HepG2 (cell line): Measurements from ENCODE around the gene SEBOX. TPM values are rescaled to one million over a fixed set of nuclear protein-coding genes. Genes with fewer than 3 reads are reported as not detected.

ENCODE experiments used
- CBX2 ChIP-seq, 2 experiments: fragments of 200-600 bp in 1 of 2; sonication (generic); formaldehyde crosslinking in 1 of 2; IDR thresholded peaks; 2 replicates each; pipeline versions ENCODE4 v1.7.0 to v1.8.1; 2018 to 2022; ENCODE audit warnings: low read depth in 2 of 2, low read length in 1 of 2, mild to moderate bottlenecking in 1 of 2, missing genetic modification reagents in 1 of 2
- CCAR2 ChIP-seq: fragments of 200-400 bp; formaldehyde crosslinking; optimal IDR thresholded peaks from 2 replicates; pipeline ENCODE3; 2018; ENCODE audit warnings: low read depth, mild to moderate bottlenecking, low read length, moderate library complexity
- DMAP1 ChIP-seq: IDR thresholded peaks from 2 replicates; pipeline ENCODE4 v1.6.1; 2016
- FOXC1 ChIP-seq: sonication (generic); formaldehyde crosslinking; IDR thresholded peaks from 2 replicates; pipeline ENCODE4 v1.8.0; 2022; ENCODE audit warnings: mild to moderate bottlenecking, missing genetic modification reagents, borderline replicate concordance
- GLMP ChIP-seq: sonication (generic); formaldehyde crosslinking; IDR thresholded peaks from 2 replicates; pipeline ENCODE4 v1.9.0; 2021; ENCODE audit warnings: missing genetic modification reagents, mild to moderate bottlenecking, borderline replicate concordance
- HNRNPUL1 ChIP-seq: fragments of 200-400 bp; formaldehyde crosslinking; IDR thresholded peaks from 2 replicates; pipeline ENCODE4 v1.6.1; 2017; ENCODE audit warnings: low read depth, mild to moderate bottlenecking, low read length, moderate library complexity
- KAT7 ChIP-seq: IDR thresholded peaks from 2 replicates; pipeline ENCODE4 v1.6.1; 2018; ENCODE audit warnings: borderline replicate concordance, missing compliant biosample characterization
- KDM2A ChIP-seq: sonication (generic); formaldehyde crosslinking; IDR thresholded peaks from 2 replicates; pipeline ENCODE4 v1.4.0; 2020; ENCODE audit warnings: low read depth, missing genetic modification reagents, borderline replicate concordance
- MBD4 ChIP-seq: IDR thresholded peaks from 2 replicates; pipeline ENCODE4 v1.6.1; 2012; ENCODE audit warnings: low read length, inconsistent platforms, borderline replicate concordance
- NCOA2 ChIP-seq: sonication (generic); formaldehyde crosslinking; IDR thresholded peaks from 2 replicates; pipeline ENCODE4 v1.8.0; 2022; ENCODE audit warnings: inconsistent platforms
- NCOA5 ChIP-seq: sonication (generic); formaldehyde crosslinking; IDR thresholded peaks from 2 replicates; pipeline ENCODE4 v1.4.0; 2020; ENCODE audit warnings: missing genetic modification reagents
- PBX3 ChIP-seq: sonication (generic); formaldehyde crosslinking; IDR thresholded peaks from 2 replicates; pipeline ENCODE4 v1.8.1; 2023; ENCODE audit warnings: missing genetic modification reagents, inconsistent platforms, borderline replicate concordance
- POLR2AphosphoS5 ChIP-seq: IDR thresholded peaks from 2 replicates; pipeline ENCODE4 v1.6.1; 2012; ENCODE audit warnings: low read depth, low read length
- SAP130 ChIP-seq: IDR thresholded peaks from 2 replicates; pipeline ENCODE4 v1.6.1; 2016; ENCODE audit warnings: low read depth
- SETDB1 ChIP-seq: sonication (generic); formaldehyde crosslinking; IDR thresholded peaks from 2 replicates; pipeline ENCODE4 v1.5.1; 2020; ENCODE audit warnings: missing genetic modification reagents, mild to moderate bottlenecking, borderline replicate concordance
- SMYD3 ChIP-seq: sonication (generic); formaldehyde crosslinking; IDR thresholded peaks from 2 replicates; pipeline ENCODE4 v1.8.1; 2023; ENCODE audit warnings: mild to moderate bottlenecking, missing genetic modification reagents
- SUZ12 ChIP-seq: fragments of 150-350 bp; IDR thresholded peaks from 2 replicates; pipeline ENCODE4 v1.6.1; 2014; ENCODE audit warnings: low read depth, low read length
- TOPORS ChIP-seq: sonication (generic); formaldehyde crosslinking; IDR thresholded peaks from 2 replicates; pipeline ENCODE4 v1.8.0; 2023; ENCODE audit warnings: mild to moderate bottlenecking, missing genetic modification reagents
- XRCC5 ChIP-seq: fragments of 200-400 bp; formaldehyde crosslinking; optimal IDR thresholded peaks from 2 replicates; pipeline ENCODE3; 2017; ENCODE audit warnings: mild to moderate bottlenecking, low read length
- ZFY ChIP-seq: sonication (generic); formaldehyde crosslinking; IDR thresholded peaks from 2 replicates; pipeline ENCODE4 v1.4.0; 2020; ENCODE audit warnings: missing genetic modification reagents
- ZMYM2 ChIP-seq: sonication (generic); formaldehyde crosslinking; IDR thresholded peaks from 2 replicates; pipeline ENCODE4 v1.8.0; 2022; ENCODE audit warnings: mild to moderate bottlenecking, missing genetic modification reagents
- ZNF180 ChIP-seq: sonication (generic); formaldehyde crosslinking; IDR thresholded peaks from 2 replicates; pipeline ENCODE4 v1.4.0; 2020; ENCODE audit warnings: low read depth, missing genetic modification reagents, borderline replicate concordance
- ZNF510 ChIP-seq: sonication (generic); formaldehyde crosslinking; IDR thresholded peaks from 2 replicates; pipeline ENCODE4 v1.4.0; 2020; ENCODE audit warnings: low read depth, mild to moderate bottlenecking, missing genetic modification reagents
- ZNF513 ChIP-seq: sonication (generic); formaldehyde crosslinking; conservative IDR thresholded peaks from 2 replicates; pipeline ENCODE4 v1.5.0; 2020; ENCODE audit warnings: missing genetic modification reagents
- ZNF674 ChIP-seq: sonication (generic); formaldehyde crosslinking; IDR thresholded peaks from 2 replicates; pipeline ENCODE4 v1.5.0; 2020; ENCODE audit warnings: low read depth, mild to moderate bottlenecking, missing genetic modification reagents
- ZNF780A ChIP-seq: sonication (generic); formaldehyde crosslinking; IDR thresholded peaks from 2 replicates; pipeline ENCODE4 v1.8.0; 2022; ENCODE audit warnings: mild to moderate bottlenecking, missing genetic modification reagents, moderate library complexity
- polyA plus RNA-seq, 8 experiments: library from polyadenylated mRNA; depleted of rRNA in 3 of 8; stranded (reverse) in 7 of 8; unstranded in 1 of 8; fragments of >200 nt; fragmentation: Illumina TruSeq in 4 of 8; extraction: Trizol in 4 of 8; gene quantifications; 2 replicates each; pipeline versions ENCODE4 v1.2.1 to v1.2.3, GENCODE V29; 2011 to 2016; ENCODE audit warnings: low read depth in 4 of 8, missing spikeins in 1 of 8, mixed read lengths in 1 of 8; ENCODE audit not compliant: insufficient read depth in 1 of 8
- total RNA-seq, 5 experiments: library from RNA; depleted of rRNA; stranded (reverse); fragments of >200 nt; fragmentation: Illumina TruSeq; extraction: Trizol; gene quantifications; 2 replicates each; pipeline ENCODE4 v1.2.3, GENCODE V29; 2016; ENCODE audit warnings: low read depth in 1 of 5

The SEBOX gene
- total and polyA plus RNA-seq, 2 of the 13 experiments (the other 11 are each of a cell fraction or from before 2014, with no cell fraction given), result not detected

- TF ChIP-seq CBX2 (IDR thresholded peaks at IDR 0.05; ENCODE audit: low read depth, low read length) (no peak), CBX2 (CRISPR knock-in tag; IDR thresholded peaks at IDR 0.05; ENCODE audit: low read depth) (no peak), CCAR2 (no peak), DMAP1 (peak; percentile 32; the same call in 1 of the 2 replicates), NCOA5 (CRISPR knock-in tag) (no peak), SETDB1 (CRISPR knock-in tag) (no peak), POLR2AphosphoS5 (peak; percentile 77), KDM2A (CRISPR knock-in tag) (0 out of 2 replicates have a peak, but pooled peaks have one; percentile 37), ZNF780A (CRISPR knock-in tag) (no peak; the same call in 1 of the 2 replicates), PBX3 (CRISPR knock-in tag) (no peak), ZNF674 (CRISPR knock-in tag) (no peak), SUZ12 (no peak), KAT7 (no peak), GLMP (CRISPR knock-in tag) (no peak), NCOA2 (CRISPR knock-in tag) (peak; percentile 91), XRCC5 (no peak), SMYD3 (CRISPR knock-in tag) (no peak), ZMYM2 (CRISPR knock-in tag) (peak; percentile 82), ZNF180 (CRISPR knock-in tag) (no peak), ZNF510 (no peak), FOXC1 (CRISPR knock-in tag) (peak; percentile 79), ZFY (CRISPR knock-in tag) (0 out of 2 replicates have a peak, but pooled peaks have one; percentile 49), TOPORS (CRISPR knock-in tag) (no peak), ZNF513 (CRISPR knock-in tag) (no peak), HNRNPUL1 (no peak), SAP130 (CRISPR knock-in tag) (peak; percentile 86), MBD4 (no peak)
Measured at GRCh38 chr17:28368306-28368831, 3.4 kb upstream of the SEBOX start (continued).
